NCI-H524 (cell line): Measurements from ENCODE around the gene DOCK4.
A peak's percentile ranks its signal among the peaks of the same experiment; 100 is the strongest.

ENCODE experiments used
- DNase-seq, 2 experiments: peaks; one replicate each; lab custom pipeline; 2025; lab: John Stamatoyannopoulos, UW

The DOCK4 gene

GRCh38 chr7:112214883-112215282 is 8.7 kb upstream of the DOCK4 start:
- DNase-seq, result peak in 1 of 2 experiments; percentile 1

GRCh38 chr7:112214268-112214667 is 8.1 kb upstream of the DOCK4 start:
- DNase-seq, result no peak

GRCh38 chr7:112213735-112214134 is 7.5 kb upstream of the DOCK4 start:
- peak in 1 of 2 experiments; percentile 25 for DNase-seq

- DNase-seq, result no peak
Observed at GRCh38 chr7:112212571-112212970, 6.4 kb upstream of the DOCK4 start.

- no peak for DNase-seq
Observed at GRCh38 chr7:112211348-112211907, 5.2 kb upstream of the DOCK4 start.

DNA sequence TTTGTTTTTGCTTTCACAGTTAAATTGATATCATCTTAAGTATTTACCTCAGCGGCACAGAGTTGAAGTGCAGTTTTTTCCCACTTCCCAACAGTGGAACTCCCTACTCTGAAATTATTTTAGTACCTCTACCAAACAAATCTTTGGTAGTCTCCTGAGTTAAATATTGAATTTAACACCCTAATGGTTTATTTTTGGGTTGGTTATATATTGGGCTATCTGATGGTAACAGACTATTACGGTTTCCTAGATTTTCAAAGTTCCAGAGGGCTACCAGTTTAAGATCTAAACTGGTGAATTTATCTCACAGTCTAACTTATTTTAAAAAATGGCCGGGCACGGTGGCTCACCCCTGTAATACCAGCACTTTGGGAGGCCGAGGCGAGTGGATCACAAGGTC is 1.6 kb upstream of the DOCK4 start:
- no peak for DNase-seq

GRCh38 chr7:112206991-112207592 is 893 bp upstream of the DOCK4 start:
- DNase-seq, result peak in 1 of 2 experiments; percentile 28

DNA sequence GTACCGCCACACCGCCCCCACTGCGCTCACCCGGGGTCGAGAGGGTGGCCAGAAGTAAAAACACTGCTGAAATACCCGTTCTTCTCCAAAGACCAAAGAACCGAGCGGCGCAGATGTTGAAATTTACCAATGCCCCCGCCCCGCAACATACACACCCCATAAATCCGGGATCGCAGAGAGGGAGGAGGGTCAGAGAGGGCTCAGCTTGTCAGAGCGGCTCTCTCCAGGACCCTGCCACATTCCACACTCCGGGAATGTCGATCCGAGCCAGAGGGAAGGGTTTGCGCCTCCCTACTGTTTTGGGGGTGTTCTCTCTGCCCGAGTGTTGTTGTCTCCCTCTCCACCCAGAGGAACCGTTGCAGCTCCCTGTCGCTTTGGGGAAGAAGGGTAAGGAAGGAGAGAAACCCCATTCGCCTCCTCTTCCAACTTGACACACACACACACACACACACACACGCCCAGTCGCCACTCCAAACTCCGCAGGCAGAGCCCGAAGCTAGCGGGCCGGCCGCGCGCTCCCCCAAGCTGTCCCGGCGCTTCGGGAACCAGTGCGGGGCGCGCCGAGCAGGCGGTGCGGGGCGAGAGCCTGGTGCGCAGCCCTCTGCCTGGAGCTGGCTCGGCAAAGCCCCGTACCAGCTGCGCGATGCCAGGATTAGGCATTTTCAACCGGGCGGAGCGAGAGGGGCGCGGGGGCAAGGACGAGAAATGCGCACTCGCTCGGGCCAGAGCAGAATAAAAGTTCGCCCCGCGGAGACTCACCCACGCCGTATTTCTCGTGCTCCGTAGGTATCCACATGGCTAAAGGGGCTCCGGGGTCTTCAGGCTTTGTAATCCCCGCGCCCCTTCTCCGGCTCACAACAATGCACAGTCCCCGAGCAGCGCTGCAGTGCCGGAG is 609 bp downstream of the DOCK4 start:
- peak; percentile 49 to 80 for DNase-seq

DNA sequence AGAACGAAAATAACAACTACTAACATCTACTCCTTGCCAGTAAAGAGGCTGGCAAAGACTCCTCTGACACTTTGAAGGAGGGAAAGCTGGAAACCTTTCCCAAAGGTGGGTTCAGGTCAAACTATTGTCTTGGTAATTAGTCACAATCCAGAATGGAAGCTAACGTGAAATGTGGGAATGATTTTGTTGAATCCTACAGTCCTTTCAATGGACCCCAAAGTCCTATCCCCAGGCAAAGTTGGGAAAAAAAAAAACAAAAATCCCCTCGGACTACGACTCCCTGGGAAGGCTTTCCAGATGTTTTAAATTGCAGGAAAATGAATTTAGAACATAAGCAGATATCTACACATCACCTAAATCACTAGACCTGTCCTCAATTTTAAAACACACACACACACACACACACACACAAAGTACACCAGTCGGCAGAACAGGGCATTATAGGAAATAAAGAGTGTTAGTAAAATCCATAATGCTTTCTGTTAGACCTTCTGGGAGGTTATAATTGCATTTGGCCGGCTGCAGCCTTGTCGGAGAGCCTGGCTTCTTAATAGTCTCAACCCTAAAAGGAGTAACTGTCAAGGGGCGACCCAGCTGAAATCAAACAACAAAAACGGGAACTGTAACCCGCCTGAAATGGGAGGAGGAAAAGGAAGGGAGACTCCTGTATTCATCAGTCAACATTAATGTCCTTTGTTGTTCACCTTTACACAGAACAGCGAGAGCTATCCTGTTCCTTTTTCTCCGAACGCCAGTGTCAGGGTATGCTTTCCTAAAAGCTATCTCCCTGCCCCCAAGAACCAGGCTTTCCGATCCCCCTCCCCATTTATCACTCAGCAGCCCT is 1.5 kb downstream of the DOCK4 start:
- DNase-seq, result peak in 1 of 2 experiments; percentile 28

GRCh38 chr7:112203365-112203739 is 2.8 kb downstream of the DOCK4 start:
- DNase-seq, result no peak

- DNase-seq, result peak in 1 of 2 experiments; percentile 15
Observed at GRCh38 chr7:112202816-112203215, 3.4 kb downstream of the DOCK4 start.

DNA sequence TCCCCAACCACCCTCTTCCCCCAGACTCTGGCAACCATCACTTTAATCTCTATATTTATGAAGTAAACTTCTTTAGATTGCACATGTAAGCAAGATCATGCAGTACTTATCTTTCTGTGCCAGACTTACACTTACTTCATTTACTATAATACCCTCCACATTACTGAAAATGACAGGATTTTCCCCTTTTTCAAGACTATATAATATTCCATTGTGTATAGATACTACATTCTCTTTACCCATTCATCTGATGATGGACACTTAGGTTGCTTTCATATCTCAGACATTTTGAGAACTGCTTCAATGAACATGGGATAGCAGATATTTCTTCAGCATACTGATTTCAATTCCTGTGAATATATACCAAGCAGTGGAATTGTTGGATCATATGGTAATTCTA is 4.4 kb downstream of the DOCK4 start:
- no peak for DNase-seq

- no peak for DNase-seq
Observed at GRCh38 chr7:112201411-112201810, 4.8 kb downstream of the DOCK4 start.

GRCh38 chr7:112199672-112200071 is 6.5 kb downstream of the DOCK4 start:
- no peak for DNase-seq

DNA sequence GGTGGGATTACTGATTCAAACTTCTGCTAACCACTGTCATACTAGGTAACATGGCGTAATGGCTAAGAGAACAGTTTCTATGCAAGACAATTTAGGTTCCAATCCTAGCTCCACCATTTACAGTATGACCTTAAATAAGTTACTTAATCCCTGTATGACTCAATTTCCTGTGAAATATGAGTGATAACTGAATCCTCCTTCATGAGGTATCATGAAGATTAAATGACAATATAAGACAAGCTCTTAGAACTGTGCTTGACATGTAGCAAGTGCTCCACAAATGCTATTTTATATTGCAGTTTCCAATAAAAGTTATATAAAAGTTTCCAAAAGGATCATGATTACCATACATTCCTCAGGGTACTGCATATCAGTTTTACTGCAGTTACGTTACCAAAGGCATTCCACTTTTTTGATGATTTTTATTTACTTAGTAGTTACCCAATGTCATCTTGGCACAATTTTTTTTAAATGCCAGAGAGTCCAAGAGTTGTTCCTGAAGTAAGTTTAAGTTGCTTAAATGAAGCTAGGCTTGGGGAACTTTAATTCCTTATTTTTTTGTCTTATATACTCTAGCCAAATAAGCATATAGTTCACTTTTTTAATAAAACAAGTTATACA is 7.1 kb downstream of the DOCK4 start:
- no peak for DNase-seq

GRCh38 chr7:112197322-112197721 is 8.9 kb downstream of the DOCK4 start:
- no peak for DNase-seq

DNA sequence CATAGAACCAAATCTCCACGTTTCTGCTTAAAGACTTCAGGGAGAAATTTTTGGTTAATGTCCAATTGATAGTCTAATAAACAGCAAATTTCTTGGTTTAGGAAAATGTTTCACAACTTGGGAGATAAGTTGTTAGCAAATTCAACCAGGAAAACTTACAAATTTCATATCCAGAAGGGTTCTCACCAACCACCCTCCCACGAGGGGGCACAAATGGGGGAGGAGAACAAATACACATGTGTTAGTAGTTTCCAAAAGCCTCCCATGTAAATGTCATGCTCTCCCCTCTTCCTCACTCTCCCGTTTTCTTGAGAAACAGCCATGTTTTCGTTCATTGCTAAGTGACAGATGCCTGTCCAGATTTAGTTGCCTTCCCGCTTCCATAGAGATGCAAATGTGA is 10.5 kb downstream of the DOCK4 start:
- no peak for DNase-seq

GRCh38 chr7:112193915-112194502 is 12.2 kb downstream of the DOCK4 start:
- DNase-seq, result no peak

GRCh38 chr7:112192236-112193154 is 13.7 kb downstream of the DOCK4 start:
- no peak for DNase-seq

DNA sequence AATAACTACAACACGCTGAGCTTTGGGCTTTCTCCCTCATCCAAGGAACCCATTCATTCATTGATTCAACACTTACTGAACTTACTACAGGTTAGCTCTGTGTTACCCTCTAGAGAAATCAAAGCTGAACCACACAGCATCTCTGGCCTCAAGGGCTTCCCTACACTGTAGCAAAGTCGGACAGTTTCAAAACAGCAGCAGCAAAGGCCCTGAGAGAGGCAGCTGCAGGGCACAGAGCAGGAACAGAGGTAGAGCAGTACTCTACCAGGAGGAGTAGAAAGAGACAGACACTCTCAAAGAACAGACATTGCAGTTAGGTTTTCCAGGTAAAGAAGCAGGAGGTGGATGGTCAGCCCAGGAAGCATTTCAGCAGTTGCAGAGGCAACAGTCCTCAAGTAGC is 16.1 kb downstream of the DOCK4 start:
- no peak for DNase-seq
